PC-9 (cell line): Measurements from ENCODE around the gene HSD17B13. TPM values are rescaled to one million over a fixed set of nuclear protein-coding genes. Genes with fewer than 3 reads are reported as not detected.
"Not testable (repeated sequence)": the region's sequence is repeated elsewhere in the genome, so short reads cannot be mapped to it uniquely, and the experiment has no call there.

Source experiments
- BruUV-seq: library from RNA; stranded (reverse); fragments of 400-500 nt; replicated peaks from 2 replicates; lab custom pipeline; 2021; lab: Mats Ljungman, UMichigan
- CTCF ChIA-PET: fragments of 300-600 bp; sonication (Branson Sonifier 250); formaldehyde crosslinking; loops from one replicate; lab custom pipeline; 2022; ENCODE audit warnings: antibody characterized with exemption; lab: Charles Lee
- POLR2A ChIA-PET: fragments of 300-600 bp; sonication (Branson Sonifier 250); formaldehyde crosslinking; loops from one replicate; lab custom pipeline; 2022; ENCODE audit warnings: antibody characterized with exemption; ENCODE audit not compliant: unreplicated experiment; lab: Charles Lee
- DNase-seq, 2 experiments: peaks; one replicate each; pipeline versions ENCODE4 v3.0.0 to v3.0.0-alpha.2; 2015 to 2022; ENCODE audit warnings: mixed read lengths in 1 of 2
- H2AFZ ChIP-seq: fragments of 200-600 bp; sonication (generic); 2 replicates; pipeline ENCODE4 v1.8.1; 2017; ENCODE audit warnings: antibody characterized with exemption
- H3F3A ChIP-seq: fragments of 200-600 bp; sonication (generic); 2 replicates; pipeline ENCODE4 v1.8.1; 2017; ENCODE audit warnings: antibody characterized with exemption, mild to moderate bottlenecking, low read depth; ENCODE audit not compliant: insufficient read depth
- H3K27ac ChIP-seq: fragments of 200-600 bp; sonication (generic); 2 replicates; pipeline ENCODE4 v1.6.1; 2016; ENCODE audit warnings: mixed run types
- H3K27me3 ChIP-seq: fragments of 200-600 bp; sonication (generic); 2 replicates; pipeline ENCODE4 v1.6.1; 2016; ENCODE audit warnings: low read depth, mixed run types; ENCODE audit not compliant: insufficient read depth
- H3K36me3 ChIP-seq: fragments of 200-600 bp; sonication (generic); 2 replicates; pipeline ENCODE4 v1.6.1; 2016; ENCODE audit warnings: low read depth, mixed run types
- H3K4me1 ChIP-seq: fragments of 200-600 bp; sonication (generic); replicated peaks from 2 replicates; pipeline ENCODE4 v1.6.1; 2016; ENCODE audit warnings: mixed run types; ENCODE audit not compliant: insufficient read depth
- H3K4me2 ChIP-seq: fragments of 200-600 bp; sonication (generic); 2 replicates; pipeline ENCODE4 v1.6.1; 2017; ENCODE audit warnings: mixed run types
- H3K4me3 ChIP-seq: fragments of 200-600 bp; sonication (generic); 2 replicates; pipeline ENCODE4 v1.6.1; 2016; ENCODE audit warnings: mixed run types
- H3K79me2 ChIP-seq: fragments of 200-600 bp; sonication (generic); 2 replicates; pipeline ENCODE4 v1.6.1; 2017; ENCODE audit warnings: low read depth, mixed run types
- H3K9me2 ChIP-seq: fragments of 200-600 bp; sonication (generic); 2 replicates; pipeline ENCODE4 v1.8.1; 2017; ENCODE audit warnings: mild to moderate bottlenecking; ENCODE audit not compliant: insufficient read depth
- H3K9me3 ChIP-seq: fragments of 200-600 bp; sonication (generic); 2 replicates; pipeline ENCODE4 v1.8.1; 2016; ENCODE audit warnings: low read depth; ENCODE audit not compliant: insufficient read depth
- H4K20me1 ChIP-seq: fragments of 200-600 bp; sonication (generic); 2 replicates; pipeline ENCODE4 v1.8.1; 2017; ENCODE audit not compliant: insufficient read depth
- EZH2 ChIP-seq: fragments of 200-600 bp; sonication (generic); IDR thresholded peaks from 2 replicates; pipeline ENCODE4 v1.8.0; 2017; ENCODE audit warnings: antibody characterized with exemption, low read depth
- intact Hi-C: fragments of 100-400 bp; cut with micrococcal nuclease; formaldehyde crosslinking; loops from one replicate; pipeline ENCODE4 v1.10.0; 2022; ENCODE audit not compliant: unreplicated experiment
- total RNA-seq: library from RNA; stranded (reverse); gene quantifications from 2 replicates; pipeline ENCODE4 v1.2.3, GENCODE V29; 2021
- TF ChIP-seq, protein P1 (sequence below): fragments of 200-600 bp; sonication (generic); conservative IDR thresholded peaks from 2 replicates; pipeline ENCODE4 v1.6.1; 2017; ENCODE audit warnings: mixed run types, antibody characterized with exemption, mild to moderate bottlenecking, moderate library complexity

Gene HSD17B13
- total RNA-seq, 1 experiment from 2014 or later = not detected

DNA sequence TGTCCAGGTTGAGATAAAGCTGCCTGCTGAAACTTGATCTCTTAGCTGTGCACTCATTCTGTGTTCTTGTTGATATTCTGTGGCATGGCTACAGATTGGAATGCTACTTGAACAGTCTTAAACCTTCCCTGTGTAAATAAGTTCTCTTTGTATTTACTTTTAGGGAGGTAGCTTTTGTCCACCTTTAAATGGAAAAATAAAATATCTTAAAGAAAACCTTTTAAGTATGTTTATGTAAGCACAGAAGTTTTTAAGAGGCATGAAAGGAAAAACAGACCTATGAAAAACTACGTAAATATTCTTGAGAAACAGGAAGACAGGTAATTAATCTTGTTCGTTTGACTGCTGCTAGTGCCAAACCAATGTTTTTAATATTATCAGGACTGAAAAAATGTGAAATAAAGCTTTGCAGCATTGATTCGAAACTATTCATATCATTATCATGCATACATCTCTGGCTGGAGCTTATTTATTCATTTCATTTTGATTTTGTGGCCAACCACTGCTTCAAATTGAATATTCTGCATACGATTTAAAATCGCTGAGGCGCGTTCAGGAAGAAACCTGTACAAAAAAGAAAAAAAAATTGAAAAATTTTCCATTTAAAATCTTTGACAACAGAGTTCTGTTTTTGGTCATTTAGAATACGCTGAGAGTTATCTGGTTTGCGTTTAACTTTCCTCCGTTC is 17.8 kb downstream of the HSD17B13 start:
- H3K27ac ChIP-seq = 0 out of 2 replicates have a peak overlapping the region, but pooled peaks have one; percentile 7
- H3K4me2 ChIP-seq = peak overlapping the region; percentile 57
- POLR2A ChIA-PET = interaction anchor here (0.6 to 0.7 kb wide), 3 partner anchors 8 to 645 kb away, joined by 3 to 7 read pairs (median 6); no protein-coding TSS in a partner anchor
- peaks cover 10% of the 10 kb centered on the region; the same call in 1 of the 2 replicates for H3F3A ChIP-seq
- no TSS peak for BruUV-seq
- TF ChIP-seq, protein P1, sequence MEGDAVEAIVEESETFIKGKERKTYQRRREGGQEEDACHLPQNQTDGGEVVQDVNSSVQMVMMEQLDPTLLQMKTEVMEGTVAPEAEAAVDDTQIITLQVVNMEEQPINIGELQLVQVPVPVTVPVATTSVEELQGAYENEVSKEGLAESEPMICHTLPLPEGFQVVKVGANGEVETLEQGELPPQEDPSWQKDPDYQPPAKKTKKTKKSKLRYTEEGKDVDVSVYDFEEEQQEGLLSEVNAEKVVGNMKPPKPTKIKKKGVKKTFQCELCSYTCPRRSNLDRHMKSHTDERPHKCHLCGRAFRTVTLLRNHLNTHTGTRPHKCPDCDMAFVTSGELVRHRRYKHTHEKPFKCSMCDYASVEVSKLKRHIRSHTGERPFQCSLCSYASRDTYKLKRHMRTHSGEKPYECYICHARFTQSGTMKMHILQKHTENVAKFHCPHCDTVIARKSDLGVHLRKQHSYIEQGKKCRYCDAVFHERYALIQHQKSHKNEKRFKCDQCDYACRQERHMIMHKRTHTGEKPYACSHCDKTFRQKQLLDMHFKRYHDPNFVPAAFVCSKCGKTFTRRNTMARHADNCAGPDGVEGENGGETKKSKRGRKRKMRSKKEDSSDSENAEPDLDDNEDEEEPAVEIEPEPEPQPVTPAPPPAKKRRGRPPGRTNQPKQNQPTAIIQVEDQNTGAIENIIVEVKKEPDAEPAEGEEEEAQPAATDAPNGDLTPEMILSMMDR = no peak
- TF ChIP-seq EZH2 = no peak
- no peak overlapping the region for H2AFZ ChIP-seq
- H3K27me3 ChIP-seq = no peaks in the 10 kb centered on the region
- peaks cover 14% of the 10 kb centered on the region for H3K4me1 ChIP-seq
- H4K20me1 ChIP-seq = no peaks in the 10 kb centered on the region
- intact Hi-C loops = no loop called here
- no peaks in the 10 kb centered on the region for H3K9me2 ChIP-seq
- CTCF ChIA-PET = interaction anchor here (0.6 to 0.7 kb wide), 2 partner anchors 154 to 207 kb away, joined by 3 to 5 read pairs; no protein-coding TSS in a partner anchor
- peak overlapping the region; percentile 13; the same call in 1 of the 2 replicates for H3K4me3 ChIP-seq
- no peaks in the 10 kb centered on the region for H3K79me2 ChIP-seq
- H3K9me3 ChIP-seq = no peaks in the 10 kb centered on the region; the same call in 1 of the 2 replicates
- H3K36me3 ChIP-seq = no peaks in the 10 kb centered on the region
- peak; percentile 14 to 87 for DNase-seq

GRCh38 chr4:87299898-87300297 is 22.8 kb downstream of the HSD17B13 start:
- Histone ChIP-seq H4K20me1 (no peaks in the 10 kb centered on the region), H3K4me3 (no peak overlapping the region), H3K79me2 (no peaks in the 10 kb centered on the region), H3K36me3 (no peaks in the 10 kb centered on the region), H3K4me1 (peaks cover 13% of the 10 kb centered on the region), H3K27me3 (no peaks in the 10 kb centered on the region), H3K4me2 (no peak overlapping the region), H3K9me2 (no peaks in the 10 kb centered on the region), H2AFZ (no peak overlapping the region), H3K9me3 (no peaks in the 10 kb centered on the region; the same call in 1 of the 2 replicates), H3K27ac (no peak overlapping the region), H3F3A (peaks cover 7% of the 10 kb centered on the region; the same call in 1 of the 2 replicates)
- CTCF ChIA-PET = no interaction called here
- no peak for DNase-seq
- TF ChIP-seq, protein P1 = no peak
- no peak for TF ChIP-seq EZH2
- no TSS peak for BruUV-seq
- intact Hi-C loops = no loop called here
- POLR2A ChIA-PET = no interaction called here

GRCh38 chr4:87298362-87298761 is 24.3 kb downstream of the HSD17B13 start:
- TF ChIP-seq EZH2 = no peak
- TF ChIP-seq, protein P1 = no peak
- Histone ChIP-seq H3K79me2 (no peaks in the 10 kb centered on the region), H3K9me2 (no peaks in the 10 kb centered on the region), H3K27me3 (no peaks in the 10 kb centered on the region), H3K4me3 (no peak overlapping the region), H2AFZ (no peak overlapping the region), H4K20me1 (no peaks in the 10 kb centered on the region), H3K27ac (no peak overlapping the region), H3K36me3 (no peaks in the 10 kb centered on the region), H3F3A (no peaks in the 10 kb centered on the region), H3K4me2 (no peak overlapping the region), H3K9me3 (no peaks in the 10 kb centered on the region; the same call in 1 of the 2 replicates), H3K4me1 (0 out of 2 replicates have a peak, but pooled peaks cover 7% of the 10 kb centered on the region)
- CTCF ChIA-PET = no interaction called here
- intact Hi-C loops = no loop called here
- no peak for DNase-seq
- BruUV-seq = no TSS peak
- POLR2A ChIA-PET = no interaction called here

GRCh38 chr4:87294911-87295310 is 27.8 kb downstream of the HSD17B13 start:
- CTCF ChIA-PET, DNase-seq: not testable (repeated sequence)

DNA sequence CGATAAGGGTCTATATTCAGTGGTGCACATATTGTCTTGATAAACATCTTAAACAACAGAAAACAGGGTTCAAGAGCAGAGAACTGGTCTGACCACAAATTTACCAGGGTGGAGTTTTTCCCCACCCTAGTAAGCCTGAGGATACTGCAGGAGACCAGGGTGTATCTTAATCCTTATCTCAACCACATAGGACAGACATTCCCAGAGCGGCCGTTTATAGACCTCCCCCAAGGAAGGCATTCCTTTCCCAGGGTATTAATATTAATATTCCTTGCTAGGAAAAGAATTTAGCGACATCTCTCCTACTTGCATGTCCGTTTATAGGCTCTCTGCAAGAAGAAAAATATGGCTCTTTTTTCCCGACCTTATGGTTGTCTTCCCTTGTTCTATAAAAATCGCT is 28.8 kb downstream of the HSD17B13 start:
- H3K4me1 ChIP-seq, DNase-seq, CTCF ChIA-PET, POLR2A ChIA-PET, BruUV-seq, H3K27ac ChIP-seq, H3K79me2 ChIP-seq, H2AFZ ChIP-seq, H3K9me2 ChIP-seq, H3K4me3 ChIP-seq, H4K20me1 ChIP-seq, H3K27me3 ChIP-seq, H3F3A ChIP-seq, H3K9me3 ChIP-seq, H3K4me2 ChIP-seq, H3K36me3 ChIP-seq, intact Hi-C loops: not testable (repeated sequence)

More at GRCh38 chr4:87294911-87295310, 27.8 kb downstream of the HSD17B13 start:
- H3K4me1 ChIP-seq, H3K27me3 ChIP-seq, POLR2A ChIA-PET, H3K4me2 ChIP-seq, H4K20me1 ChIP-seq, H3K9me3 ChIP-seq, H3K36me3 ChIP-seq, H2AFZ ChIP-seq, H3K79me2 ChIP-seq, BruUV-seq, H3F3A ChIP-seq, H3K27ac ChIP-seq, intact Hi-C loops, H3K4me3 ChIP-seq, H3K9me2 ChIP-seq: not testable (repeated sequence)
